ENCODE data around the gene ZFP90.

Gene ZFP90

DNA sequence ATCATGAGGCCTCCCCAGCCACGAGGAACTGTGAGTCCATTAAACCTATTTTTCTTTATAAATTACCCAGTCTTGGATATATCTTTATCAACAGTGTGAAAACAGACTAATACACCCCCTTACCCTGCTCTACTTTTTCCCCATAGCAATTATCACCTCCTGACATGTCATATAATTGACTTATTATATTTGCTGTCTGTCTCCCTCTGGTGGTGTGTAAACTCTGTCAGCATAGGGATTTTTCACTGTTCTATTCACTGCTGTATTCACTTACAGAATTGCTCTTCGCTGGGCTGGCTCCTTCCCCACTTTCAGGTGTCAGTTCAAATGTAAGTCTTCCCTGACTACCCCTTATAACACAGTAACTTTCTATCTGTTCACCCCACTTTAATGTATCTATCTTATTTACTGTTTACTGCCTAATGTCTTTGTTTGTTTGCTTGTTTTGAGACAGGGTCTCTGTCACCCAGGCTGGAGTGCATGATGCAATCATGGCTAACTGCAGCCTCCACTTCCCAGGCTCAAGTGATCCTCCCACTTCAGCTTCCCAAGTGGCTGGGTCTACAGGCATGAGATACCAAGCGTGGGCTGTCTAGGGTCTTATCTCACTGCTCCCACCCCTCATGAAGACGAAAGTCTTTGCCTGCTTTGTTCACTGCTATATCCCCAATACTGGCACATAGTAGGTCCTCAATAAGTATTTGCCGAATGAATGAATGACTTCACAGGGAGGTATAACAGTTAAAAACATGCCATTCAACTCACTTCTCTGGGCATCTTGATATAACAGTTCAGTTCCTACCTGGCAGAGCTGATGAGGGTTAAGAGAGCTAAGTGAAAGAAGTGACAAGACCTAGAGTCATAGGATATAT is 53.6 kb downstream of the ZFP90 start:
- TF ChIP-seq GATA3 (IDR thresholded peaks at IDR 0.05; ENCODE audit: low read depth, low read length) (no peak), GATA2 (IDR thresholded peaks at IDR 0.05; ENCODE audit: low read depth, low read length) (no peak)

GRCh38 chr16:68596266-68596665 is 57.2 kb downstream of the ZFP90 start:
- TF ChIP-seq GATA3 (IDR thresholded peaks at IDR 0.05; ENCODE audit: low read depth, low read length), result no peak
- TF ChIP-seq GATA2 (IDR thresholded peaks at IDR 0.05; ENCODE audit: low read depth, low read length), result no peak

GRCh38 chr16:68599586-68599985 is 60.5 kb downstream of the ZFP90 start:
- TF ChIP-seq GATA3 (IDR thresholded peaks at IDR 0.05; ENCODE audit: low read depth, low read length) (no peak), GATA2 (IDR thresholded peaks at IDR 0.05; ENCODE audit: low read depth, low read length) (no peak)

DNA sequence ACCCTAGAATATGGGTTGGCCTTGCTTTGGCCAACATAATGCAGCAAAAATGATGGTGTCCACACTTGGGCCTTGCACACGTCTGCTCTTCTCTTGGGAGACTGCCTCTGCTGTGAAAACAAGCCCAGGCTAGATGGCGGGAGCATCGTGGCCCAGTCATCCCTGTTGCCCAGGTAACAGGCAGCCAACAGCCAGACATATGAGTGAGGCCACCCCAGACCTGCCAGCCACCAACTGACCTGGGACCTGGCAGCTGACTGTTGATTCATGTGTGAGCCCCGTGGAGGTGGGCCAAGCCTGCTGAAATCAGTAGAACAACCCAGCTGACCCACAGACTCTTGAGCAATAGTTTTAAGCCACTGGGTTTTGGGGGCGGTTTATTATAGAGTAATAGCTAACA is 66.7 kb downstream of the ZFP90 start:
- no peak for TF ChIP-seq GATA3 (IDR thresholded peaks at IDR 0.05; ENCODE audit: low read depth, low read length)
- TF ChIP-seq GATA2 (IDR thresholded peaks at IDR 0.05; ENCODE audit: low read depth, low read length), result no peak

DNA sequence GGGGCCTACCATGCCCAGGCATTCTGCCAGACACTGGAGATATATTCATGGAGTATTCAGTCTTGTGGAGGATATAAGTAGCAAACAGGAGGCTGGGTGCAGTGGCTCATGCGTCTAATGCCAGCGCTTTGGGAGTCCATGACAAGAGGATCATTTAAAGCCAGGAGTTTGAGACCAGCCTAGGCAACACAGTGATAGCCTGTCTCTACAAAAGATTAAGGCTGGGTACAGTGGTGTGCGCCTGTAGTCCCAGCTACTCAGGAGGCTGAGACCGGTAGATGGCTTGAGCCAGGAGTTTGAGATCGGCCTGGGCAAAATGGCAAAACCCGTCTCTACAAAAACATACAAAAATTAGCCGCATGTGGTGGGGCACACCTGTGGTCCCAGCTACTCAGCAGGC is 68.4 kb downstream of the ZFP90 start:
- TF ChIP-seq GATA2 (IDR thresholded peaks at IDR 0.05; ENCODE audit: low read depth, low read length) (no peak), GATA3 (IDR thresholded peaks at IDR 0.05; ENCODE audit: low read depth, low read length) (no peak)

GRCh38 chr16:68608330-68608729 is 69.2 kb downstream of the ZFP90 start:
- TF ChIP-seq GATA3 (IDR thresholded peaks at IDR 0.05; ENCODE audit: low read depth, low read length), result no peak
- TF ChIP-seq GATA2 (IDR thresholded peaks at IDR 0.05; ENCODE audit: low read depth, low read length), result no peak

DNA sequence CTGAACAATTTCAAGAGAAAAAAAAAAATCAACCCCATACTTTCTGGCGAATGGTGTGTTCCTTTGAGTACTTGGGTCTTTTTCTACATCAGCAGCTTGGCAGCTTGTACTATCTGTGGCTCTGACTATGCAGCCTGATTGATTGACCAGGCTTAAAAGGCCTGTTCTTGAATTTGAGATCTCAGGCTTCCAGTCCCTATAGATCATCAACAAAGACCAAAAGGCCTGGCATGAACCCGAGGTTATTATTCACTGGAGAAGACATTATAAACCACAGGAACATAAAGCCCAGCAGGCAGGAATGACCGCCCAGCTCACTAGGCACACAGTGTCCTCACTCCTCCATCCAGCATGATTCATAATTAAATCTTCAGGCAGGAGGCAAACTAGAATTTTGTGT is 73.9 kb downstream of the ZFP90 start:
- TF ChIP-seq GATA3 (IDR thresholded peaks at IDR 0.05; ENCODE audit: low read depth, low read length) (no peak), GATA2 (IDR thresholded peaks at IDR 0.05; ENCODE audit: low read depth, low read length) (no peak)

- no peak for TF ChIP-seq GATA2 (IDR thresholded peaks at IDR 0.05; ENCODE audit: low read depth, low read length)
- TF ChIP-seq GATA3 (IDR thresholded peaks at IDR 0.05; ENCODE audit: low read depth, low read length), result no peak
Measured at GRCh38 chr16:68617734-68618133, 78.6 kb downstream of the ZFP90 start.
